GM18502 (cell line): ENCODE results near the gene NOP16.
A peak's percentile ranks its signal among the peaks of the same experiment; 100 is the strongest.

Experiments
- ATAC-seq: cut with Tn5 transposase; IDR thresholded peaks from one replicate; pipeline ENCODE4 v1.9.1; 2021; ENCODE audit warnings: mild to moderate bottlenecking; ENCODE audit not compliant: unreplicated experiment, poor library complexity

NOP16 gene

GRCh38 chr5:176364765-176365350 is 23.5 kb downstream of the NOP16 start:
- no peak for ATAC-seq

GRCh38 chr5:176362233-176362490 is 26.2 kb downstream of the NOP16 start:
- ATAC-seq: peak; percentile 11

GRCh38 chr5:176361437-176362232 is 26.8 kb downstream of the NOP16 start, which contains the start of gene KIAA1191:
KIAA1191 (minus strand) TSS chr5:176361764; CDS start chr5:176359508, 2,256 bp downstream.
- ATAC-seq: peak; percentile 92

- ATAC-seq: peak; percentile 13
Measured at GRCh38 chr5:176360894-176361436, 27.4 kb downstream of the NOP16 start.

GRCh38 chr5:176359658-176360057 is 28.7 kb downstream of the NOP16 start:
- ATAC-seq: no peak

- ATAC-seq: no peak
Measured at GRCh38 chr5:176356179-176356566, 32.2 kb downstream of the NOP16 start.

- no peak for ATAC-seq
Measured at GRCh38 chr5:176355400-176356178, 32.8 kb downstream of the NOP16 start.

GRCh38 chr5:176353533-176353932 is 34.9 kb downstream of the NOP16 start:
- ATAC-seq: no peak

- ATAC-seq: no peak
Measured at GRCh38 chr5:176352116-176352878, 36.1 kb downstream of the NOP16 start.

GRCh38 chr5:176350416-176350815 is 38.0 kb downstream of the NOP16 start:
- ATAC-seq: no peak

GRCh38 chr5:176342766-176343458 is 45.5 kb downstream of the NOP16 start:
- no peak for ATAC-seq

- no peak for ATAC-seq
Measured at GRCh38 chr5:176342158-176342483, 46.3 kb downstream of the NOP16 start.

- no peak for ATAC-seq
Measured at GRCh38 chr5:176341325-176342157, 46.9 kb downstream of the NOP16 start.

- no peak for ATAC-seq
Measured at GRCh38 chr5:176339304-176339703, 49.1 kb downstream of the NOP16 start.

- no peak for ATAC-seq
Measured at GRCh38 chr5:176337913-176338312, 50.5 kb downstream of the NOP16 start.

- no peak for ATAC-seq
Measured at GRCh38 chr5:176334031-176334770, 54.2 kb downstream of the NOP16 start.
